GM21529 (cell line): ENCODE data around the gene HMGN1.
"Not testable (repeated sequence)": the region's sequence is repeated elsewhere in the genome, so short reads cannot be mapped to it uniquely, and the experiment has no call there.

Experiments
- ATAC-seq: cut with Tn5 transposase; IDR thresholded peaks from one replicate; pipeline ENCODE4 v1.9.1; 2021; ENCODE audit not compliant: unreplicated experiment

Gene HMGN1

DNA sequence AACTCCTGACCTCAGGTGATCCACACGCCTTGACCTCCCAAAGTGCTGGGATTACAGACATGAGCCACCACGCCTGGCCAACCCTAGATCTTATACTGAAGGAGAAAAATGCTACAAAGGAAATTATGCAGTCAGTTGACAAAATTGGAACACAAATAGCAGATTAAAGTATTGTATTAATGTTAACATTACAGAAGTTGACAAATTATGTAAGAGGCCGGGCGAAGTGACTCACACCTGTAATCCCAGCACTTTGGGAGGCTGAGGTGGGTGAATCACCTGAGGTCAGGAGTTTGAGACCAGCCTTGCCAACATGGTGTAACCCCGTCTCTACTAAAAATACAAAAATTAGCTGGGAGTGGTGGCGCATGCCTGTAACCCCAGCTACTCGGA, 21.0 kb upstream of the HMGN1 start:
- ATAC-seq: not testable (repeated sequence)

DNA sequence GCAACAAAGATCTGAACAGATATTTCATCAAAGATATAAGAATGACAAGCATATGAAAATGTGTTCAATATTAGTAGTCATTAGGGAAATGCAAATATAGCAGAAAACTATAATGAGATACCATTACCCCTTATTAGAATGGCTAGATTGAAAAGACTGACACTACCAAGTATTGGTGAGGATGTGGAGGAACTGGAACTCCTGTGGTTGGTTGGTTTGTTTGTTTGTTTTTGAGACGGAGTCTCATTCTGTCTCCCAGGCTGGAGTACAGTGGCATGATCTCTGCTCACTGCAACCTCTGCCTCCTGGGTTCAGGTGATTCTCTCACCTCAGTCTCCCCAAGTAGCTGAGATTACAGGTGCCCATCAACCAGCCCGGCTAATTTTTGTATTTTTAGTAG, 18.9 kb upstream of the HMGN1 start:
- ATAC-seq: no peak

DNA sequence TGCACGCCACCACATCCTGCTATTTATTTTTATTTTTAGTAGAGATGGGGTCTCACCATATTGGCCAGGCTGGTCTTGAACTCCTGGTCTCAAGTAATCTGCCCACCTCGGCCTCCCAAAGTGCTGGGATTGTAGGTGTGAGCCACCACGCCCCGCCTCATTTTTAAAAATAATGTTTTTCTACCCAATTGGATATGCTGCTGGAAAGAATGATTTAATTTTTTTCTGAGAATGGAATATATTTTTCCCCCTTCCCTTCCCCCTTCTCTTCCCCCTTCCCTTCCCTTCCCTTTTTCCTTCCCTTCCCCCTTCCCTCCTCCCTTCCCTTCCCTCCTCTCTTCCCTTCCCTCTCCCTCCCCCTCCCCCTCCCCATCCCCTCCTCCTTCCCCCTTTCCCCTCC, 17.7 kb upstream of the HMGN1 start:
- no peak for ATAC-seq

DNA sequence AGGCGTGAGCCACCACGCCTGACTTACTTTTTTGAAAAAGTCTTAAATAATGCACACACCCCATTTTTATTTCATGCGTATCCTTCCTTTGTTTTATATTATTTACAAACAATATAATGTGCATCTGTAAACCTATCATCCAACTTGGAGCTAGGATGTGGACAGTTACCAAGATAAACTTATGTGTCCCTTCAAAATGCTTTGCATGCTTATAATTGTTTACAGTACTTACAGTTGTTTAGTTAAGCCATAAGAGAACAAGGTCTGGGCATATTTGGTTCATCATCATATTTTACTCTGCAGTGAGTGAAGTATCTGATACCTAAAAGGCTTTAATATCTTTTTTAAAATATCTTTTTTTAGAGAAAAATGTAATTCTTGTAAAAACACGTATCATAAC, 16.1 kb upstream of the HMGN1 start:
- no peak for ATAC-seq

DNA sequence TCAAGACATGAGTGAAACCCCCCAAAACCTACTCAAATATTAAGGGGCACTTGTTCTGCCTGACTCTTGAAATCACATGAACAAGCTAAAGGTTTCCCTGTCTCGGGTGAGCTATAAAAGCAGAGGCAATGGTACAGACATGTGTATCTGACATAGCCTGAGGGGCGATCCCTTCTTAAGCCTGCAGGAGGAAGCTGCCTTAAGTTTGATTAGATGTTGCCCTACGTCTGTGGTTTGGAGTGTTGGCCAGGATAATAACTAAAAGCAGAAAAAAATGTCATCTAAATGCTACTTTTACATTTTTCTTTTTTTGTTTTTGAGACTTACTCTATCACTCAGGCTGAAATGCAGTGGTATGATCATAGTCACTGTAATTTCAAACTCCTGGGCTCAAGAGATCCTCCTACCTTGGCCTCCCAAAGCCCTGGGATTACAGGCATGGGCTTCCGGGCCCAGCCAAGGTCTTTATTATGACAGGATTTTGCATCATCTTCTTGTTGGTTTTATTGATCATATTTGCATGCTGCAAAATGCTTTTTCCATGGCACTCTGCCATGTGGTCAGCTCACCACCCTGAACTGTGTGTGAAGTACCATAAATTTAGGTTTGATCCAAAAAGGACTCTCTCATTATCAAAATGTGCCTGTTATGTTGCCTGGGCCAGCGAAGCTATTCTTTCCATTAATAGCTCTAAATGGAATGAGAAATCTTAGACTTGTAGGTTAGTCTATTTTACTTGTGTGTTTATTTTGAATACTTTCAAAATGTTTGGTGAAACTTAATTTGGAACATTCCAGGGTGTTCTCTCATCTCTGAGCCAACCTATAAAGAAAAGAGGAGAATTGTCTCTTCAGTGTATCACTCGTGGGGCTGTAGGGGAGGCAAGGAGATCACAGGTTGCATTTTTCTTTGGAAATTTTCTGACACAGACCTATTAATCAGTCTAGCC, 15.0 kb upstream of the HMGN1 start:
- no peak for ATAC-seq

DNA sequence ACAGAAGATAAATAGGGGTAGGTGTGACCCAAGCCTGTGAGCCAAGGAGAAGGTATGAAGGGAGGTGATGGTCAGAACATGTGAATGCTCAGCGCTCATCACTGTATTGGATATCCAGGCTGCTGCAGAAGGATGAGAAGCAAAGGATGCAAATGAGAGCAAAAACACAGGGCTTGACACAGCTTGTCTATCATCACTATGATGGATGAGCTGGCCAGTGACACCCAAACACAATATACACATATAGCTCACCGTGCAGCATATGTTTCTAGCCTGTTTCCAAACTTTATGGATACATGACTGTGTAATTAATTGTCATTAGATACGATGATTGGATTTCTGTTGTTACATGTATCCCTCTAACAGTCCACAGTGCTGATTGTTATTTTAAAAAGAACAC, 13.8 kb upstream of the HMGN1 start:
- ATAC-seq: no peak

DNA sequence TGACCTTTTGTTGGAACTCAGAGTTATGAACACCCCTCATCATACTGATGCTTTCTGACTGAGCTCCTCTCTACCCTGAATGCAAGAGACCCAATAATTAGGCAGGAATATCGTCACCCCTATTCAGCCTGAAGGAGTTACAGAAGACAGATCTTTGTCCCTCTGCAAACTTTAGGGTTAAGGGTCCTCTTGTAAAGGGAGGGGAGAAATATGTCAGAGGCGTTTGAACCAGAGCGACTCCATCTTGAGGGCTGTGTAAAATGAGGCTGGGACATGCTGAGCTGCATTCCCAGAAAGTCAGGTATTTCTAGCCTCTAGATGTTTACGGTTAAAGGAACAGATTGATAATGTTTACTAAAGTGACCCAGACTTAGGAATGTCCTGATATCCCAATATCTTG, 10.5 kb upstream of the HMGN1 start:
- no peak for ATAC-seq

DNA sequence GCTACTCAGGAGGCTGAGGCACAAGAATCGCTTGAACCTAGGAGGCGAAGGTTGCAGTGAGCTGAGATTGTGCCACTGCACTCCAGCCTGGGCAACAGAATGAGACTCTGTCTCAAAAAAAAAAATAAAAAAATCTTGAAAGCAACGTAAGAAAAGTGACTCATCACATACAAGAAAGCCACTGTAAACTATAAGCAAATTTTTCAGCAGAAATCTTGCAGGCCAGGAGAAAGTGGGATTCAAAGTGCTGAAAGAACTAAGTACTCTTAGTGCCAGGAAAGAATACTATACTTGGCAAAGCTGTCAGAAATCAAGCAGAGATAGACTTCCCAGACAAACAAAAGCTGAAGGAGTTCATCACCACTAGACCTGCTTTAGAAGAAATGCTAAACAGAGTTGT, 4.4 kb upstream of the HMGN1 start:
- ATAC-seq: no peak

DNA sequence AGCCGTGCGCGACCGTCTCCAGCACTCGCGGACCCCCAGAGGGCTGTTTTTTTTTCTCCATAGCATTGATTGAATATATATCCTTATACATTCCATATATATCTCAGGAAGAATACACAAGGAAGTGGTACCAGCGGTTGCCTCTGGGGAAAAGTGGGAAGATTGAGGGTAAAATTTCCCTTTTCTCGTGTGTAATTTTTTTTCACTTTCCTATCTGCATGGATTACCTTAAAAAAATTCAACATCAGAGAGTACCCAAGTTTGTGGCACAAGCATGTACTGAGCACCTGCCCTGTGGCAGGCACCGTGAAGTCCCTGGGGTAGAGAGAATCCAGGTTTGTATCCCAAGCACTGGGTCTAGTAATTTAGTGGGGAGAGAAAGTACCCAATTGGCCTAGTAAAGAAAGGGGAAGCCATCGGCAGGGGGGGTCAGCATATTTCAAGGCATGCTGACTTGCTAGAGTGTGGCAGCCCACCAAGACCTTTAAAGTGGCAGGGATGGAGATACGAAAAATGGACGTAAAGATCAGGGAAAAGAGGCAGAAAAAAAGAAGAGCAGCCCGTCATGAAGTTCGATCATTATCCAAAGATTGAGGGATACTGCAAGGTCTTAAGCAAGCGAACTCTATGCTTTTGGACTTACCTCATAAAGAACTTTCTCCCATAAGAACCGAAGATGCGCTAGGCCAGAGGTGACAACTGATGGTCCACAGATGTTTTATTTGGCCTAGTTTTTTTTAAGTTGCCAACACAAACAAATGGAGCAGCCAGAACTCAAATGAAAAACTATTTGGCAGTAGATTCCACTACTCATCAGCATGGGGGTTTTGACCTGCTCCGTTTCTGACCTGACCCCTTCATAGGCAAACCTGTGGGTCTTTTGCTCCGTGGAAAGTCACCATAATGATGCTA, 1.5 kb upstream of the HMGN1 start:
- no peak for ATAC-seq

DNA sequence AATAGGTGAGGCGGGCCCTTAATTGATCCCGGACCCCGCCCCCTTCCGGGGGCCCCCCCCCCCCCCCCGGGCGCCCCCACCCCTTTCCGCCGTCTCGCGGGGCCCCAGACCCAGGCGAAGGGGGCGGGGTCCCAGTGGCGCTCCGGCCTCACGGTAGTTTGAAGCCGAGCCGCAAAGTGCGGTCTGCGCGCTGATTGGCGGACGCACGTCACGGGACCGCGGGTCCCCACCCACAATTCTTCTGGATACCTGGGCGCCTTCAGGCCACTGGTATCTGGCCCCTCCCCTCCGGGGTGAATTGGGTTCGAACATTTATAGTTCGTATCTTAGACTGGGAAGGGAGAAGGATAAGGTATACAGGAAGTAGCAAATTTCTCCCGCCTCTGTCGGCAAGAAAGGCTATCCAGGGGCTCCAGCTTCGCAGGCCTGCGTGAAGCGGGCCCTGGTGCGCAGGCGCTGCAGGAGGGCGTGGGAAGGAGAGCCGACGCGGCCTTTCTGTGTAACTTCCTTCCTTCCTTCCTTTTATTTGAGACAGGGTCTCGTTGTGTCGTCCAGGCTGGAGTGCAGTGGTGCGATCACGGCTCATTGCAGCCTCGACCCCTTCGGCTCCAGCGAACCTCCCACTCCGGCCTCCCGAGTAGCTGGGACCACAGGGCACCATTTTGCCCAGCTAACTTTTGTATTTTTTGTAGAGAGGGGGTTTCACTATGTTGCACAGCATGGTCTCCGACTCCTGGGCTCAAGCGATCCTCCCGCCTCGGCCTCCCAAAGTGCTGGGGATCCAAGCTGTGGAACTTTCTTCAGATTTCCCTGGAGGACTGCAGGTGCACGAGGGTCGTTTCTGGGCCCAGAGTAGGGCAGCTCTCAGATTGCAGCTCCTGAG, 564 bp upstream of the HMGN1 start:
- ATAC-seq: peak; percentile 81

DNA sequence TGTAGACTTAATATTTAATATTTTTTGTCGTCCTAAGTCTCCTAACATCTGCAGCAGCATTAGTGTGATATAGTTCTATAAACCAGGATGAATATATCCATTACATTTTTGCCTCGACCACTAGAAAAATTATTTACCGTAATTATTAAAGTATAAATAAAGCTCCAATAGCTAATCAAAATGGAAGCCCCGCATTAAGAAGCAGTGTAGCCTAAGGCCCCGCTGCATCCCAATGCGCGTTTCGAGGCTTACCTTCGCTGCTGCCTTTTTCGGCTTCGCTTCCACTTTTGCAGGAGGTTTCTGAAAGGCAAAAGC, 891 bp downstream of the HMGN1 start:
- peak; percentile 4 for ATAC-seq

DNA sequence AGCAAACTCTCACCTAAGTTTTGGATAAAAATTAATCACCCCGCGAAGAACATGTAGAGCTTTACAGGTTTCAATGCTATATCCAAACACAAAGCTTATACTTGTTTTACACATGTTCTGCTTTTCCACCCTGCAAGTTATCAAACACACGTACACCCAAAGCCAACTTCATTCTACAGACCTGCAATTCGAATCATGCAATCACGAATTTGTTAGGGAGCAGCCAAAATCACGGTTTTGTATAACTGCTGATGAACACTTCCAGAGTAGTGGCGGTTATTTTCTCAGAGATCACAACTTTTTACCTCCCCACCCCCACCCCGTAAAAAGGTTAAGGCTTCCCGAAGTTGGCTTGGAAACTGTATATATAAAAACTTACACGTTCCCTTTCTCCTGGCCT, 1.4 kb downstream of the HMGN1 start:
- ATAC-seq: no peak

DNA sequence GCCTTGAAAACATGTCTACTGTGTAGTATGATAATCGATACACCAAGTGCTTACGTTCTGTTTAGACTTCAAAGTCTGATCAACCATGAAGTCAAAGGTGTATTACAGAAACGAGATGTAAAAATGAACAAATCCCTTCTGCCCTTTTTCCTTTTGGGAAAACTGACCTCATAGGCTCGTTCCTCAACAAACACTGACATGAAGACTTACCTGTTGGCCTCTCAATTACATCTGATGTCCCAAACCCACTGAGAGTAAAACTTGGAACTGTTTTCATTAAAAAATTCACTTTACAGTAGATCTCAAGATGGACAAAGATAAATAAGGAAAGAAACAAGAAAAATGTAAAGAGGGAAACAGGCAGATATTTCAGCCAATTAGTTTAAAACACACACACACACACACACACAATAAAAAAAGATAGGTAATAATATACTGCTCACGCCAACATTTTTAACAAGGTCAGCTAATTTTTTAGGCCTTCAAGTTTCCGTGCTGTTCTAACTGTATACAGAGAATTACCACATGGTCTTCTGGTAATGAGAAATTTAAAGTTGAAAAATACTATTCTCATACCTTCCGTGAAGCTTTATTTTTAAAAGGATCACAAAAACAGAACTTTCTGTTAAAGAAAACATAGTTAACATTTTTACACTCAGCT, 2.1 kb downstream of the HMGN1 start:
- no peak for ATAC-seq

DNA sequence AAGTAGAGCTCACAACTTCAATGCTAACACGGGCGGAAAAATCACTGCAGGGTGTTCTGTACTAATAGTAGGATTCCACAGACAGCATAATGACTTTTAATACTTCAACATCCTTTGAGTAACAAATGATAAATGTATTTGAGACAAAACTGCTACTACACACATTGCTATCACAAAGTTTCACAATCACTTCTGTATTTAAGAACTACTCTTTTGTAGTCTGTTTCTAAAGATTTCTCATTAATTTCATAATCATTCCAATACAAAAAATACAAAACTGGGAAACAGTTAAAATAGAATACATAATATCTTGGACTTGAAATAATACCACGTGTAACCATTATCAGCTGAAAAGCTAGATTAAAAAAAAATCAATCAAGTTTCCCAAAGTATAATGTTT, 2.7 kb downstream of the HMGN1 start:
- ATAC-seq: no peak

DNA sequence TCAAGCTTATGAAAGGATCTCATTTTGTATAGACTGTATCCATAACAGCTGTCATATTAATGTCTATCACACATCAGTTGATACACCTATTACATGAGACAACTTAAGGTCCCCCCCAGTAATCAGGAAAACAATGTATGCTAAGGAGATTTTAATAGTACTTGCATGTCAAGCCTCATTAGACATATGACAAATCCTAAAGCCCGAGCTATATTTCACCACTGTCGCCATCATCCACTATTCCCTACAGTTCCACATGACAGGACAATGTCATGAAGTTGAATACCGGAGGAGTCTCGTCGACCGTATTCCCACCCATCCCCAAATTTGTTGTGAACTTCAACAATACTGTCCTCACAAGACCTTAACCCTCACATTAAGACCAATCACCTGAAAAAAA, 3.4 kb downstream of the HMGN1 start:
- no peak for ATAC-seq

DNA sequence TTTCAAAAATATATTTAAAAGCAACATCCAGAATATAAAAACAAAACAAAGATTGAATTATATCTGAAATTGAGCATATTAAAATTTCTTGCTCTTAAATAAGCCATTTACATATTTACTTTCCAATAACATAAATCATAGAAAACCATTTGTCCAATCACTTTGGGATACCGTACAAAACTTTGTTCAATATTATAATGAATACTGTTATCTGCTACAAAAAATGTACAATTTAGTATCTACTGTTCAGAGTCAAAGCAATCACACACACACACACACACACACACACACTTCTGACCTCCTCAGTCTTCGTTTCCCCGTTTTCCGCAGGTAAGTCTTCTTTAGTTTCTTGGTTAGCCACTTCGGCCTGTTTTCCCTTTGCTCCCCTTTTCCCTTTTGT, 4.0 kb downstream of the HMGN1 start:
- no peak for ATAC-seq

DNA sequence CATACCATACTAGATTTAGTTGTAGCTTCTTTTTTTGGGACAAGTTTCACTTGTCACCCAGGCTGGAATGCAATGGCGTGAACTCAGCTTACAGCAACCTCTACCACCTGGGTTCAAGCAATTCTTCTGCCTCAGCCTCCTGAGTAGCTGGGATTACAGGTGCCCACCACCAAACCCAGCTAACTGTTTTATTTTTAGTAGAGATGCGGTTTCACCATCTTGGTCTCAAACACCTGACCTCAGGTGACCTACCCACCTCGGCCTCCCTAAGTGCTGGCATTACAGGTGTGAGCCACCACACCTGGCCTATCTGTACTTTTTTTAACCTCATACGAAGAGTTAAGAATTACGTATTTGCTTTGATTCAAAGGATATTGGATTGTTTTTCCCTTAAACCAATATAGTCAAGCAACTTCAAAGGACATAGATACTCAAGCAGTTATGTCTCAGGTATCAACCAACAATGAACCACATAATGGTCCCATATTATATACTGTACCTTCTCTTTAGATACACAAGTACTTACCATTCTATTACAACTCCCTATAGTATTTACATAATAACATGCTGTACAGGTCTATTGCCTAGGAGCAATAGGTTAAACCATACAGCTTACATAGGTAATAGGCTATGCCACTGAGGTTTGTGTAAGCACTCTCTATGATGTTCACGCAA, 7.5 kb downstream of the HMGN1 start:
- ATAC-seq: no peak

DNA sequence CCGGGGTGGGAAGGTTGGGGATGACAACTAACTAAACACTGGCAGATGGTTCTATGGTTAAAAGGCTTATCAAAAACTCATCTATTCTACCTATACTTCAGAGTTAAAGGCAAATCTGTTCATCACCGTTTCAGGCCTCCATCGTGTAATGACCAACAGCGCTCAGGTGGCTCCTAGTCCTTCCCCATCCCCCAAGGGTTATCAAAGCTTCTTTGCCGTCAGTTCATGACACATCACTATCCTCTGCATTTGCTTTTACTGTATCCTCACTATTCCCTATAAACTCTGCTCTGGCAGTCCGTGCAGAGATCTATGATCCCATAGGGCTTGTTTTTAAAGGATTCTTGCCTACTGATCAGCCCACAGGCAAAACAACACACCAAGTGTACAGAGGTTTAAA, 8.2 kb downstream of the HMGN1 start:
- no peak for ATAC-seq

DNA sequence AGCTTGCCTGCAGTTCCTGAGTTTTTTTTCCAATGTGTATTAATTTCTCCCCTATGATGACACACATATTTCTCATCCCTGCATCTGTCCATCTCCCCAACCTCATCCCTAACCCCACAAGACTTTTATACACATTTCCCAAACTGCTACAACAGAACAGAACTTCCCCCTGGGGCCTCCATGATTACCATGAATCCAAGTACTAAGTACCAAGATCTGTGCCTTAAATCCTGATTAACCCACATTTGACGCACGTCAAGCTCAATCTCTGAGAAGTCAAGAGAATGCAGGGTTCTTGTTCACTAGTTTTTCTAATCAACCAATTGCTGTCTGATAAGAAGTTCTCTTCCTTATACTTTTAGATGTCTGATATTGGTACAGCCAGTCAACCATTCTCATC, 9.7 kb downstream of the HMGN1 start:
- ATAC-seq: no peak

DNA sequence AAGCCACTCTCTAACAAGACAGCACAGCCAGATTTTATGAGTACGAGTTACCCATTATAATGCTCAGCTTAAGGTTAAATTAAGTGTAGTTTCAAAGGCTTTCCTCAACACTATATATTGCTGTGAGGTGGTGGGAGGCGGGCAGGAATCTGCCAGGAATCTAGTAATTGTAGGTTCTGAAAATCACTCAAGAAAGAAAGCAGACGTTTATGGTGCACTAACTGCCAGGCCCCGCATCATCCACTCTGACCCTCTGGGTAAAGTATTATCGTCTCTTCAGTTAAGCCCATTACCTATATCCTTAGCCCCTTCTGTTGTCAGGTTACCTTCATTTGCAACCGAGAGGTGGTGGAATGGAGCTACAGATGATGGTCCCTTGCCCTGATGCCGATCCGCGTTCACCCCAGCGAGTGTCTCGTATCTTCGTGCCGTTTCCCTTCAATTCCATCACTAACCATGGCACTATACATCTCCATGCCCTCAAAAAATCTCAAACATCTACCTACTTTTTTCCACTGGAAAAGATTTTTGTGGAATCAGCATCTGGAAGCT, 12.4 kb downstream of the HMGN1 start:
- ATAC-seq: no peak
